AG09309 (cell line): ENCODE measurements around the gene PPTC7.
"Not testable (repeated sequence)": the region's sequence is repeated elsewhere in the genome, so short reads cannot be mapped to it uniquely, and the experiment has no call there.

ENCODE experiments used
- DNase-seq: peaks from one replicate; pipeline ENCODE4 v3.0.0-alpha.2; 2010; ENCODE audit warnings: low read depth
- H3K4me3 ChIP-seq: 2 replicates; pipeline ENCODE4 v1.5.1; 2011; ENCODE audit warnings: mild to moderate bottlenecking, low read depth, low read length, moderate library complexity; ENCODE audit not compliant: control insufficient read depth
- TF ChIP-seq, protein P1 (sequence below): IDR thresholded peaks from 2 replicates; pipeline ENCODE4 v1.5.1; 2011; ENCODE audit warnings: mild to moderate bottlenecking, low read depth, low read length, inconsistent platforms; ENCODE audit not compliant: insufficient read depth, control insufficient read depth; ENCODE audit errors: missing control alignments

PPTC7 gene

DNA sequence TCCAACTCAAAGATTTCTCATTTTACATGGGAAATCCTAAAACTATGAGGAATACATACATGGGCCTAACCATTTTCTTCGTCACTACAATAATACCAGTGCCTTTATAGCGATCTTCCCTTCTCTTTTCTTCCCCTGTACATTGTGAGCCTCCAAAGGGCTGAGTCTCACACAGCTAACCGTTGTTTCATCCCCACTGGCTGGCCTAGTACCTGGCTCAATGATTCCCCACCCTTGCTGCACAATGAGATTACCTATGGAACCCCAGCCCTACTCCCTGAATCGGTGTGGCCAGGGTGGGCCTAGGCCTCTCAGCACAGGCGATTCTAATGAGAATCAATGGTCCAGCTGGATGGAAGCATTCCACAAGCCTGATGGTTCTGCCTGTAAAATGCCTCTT is 16.1 kb downstream of the PPTC7 start:
- H3K4me3 ChIP-seq, result no peak overlapping the region
- TF ChIP-seq, protein P1, sequence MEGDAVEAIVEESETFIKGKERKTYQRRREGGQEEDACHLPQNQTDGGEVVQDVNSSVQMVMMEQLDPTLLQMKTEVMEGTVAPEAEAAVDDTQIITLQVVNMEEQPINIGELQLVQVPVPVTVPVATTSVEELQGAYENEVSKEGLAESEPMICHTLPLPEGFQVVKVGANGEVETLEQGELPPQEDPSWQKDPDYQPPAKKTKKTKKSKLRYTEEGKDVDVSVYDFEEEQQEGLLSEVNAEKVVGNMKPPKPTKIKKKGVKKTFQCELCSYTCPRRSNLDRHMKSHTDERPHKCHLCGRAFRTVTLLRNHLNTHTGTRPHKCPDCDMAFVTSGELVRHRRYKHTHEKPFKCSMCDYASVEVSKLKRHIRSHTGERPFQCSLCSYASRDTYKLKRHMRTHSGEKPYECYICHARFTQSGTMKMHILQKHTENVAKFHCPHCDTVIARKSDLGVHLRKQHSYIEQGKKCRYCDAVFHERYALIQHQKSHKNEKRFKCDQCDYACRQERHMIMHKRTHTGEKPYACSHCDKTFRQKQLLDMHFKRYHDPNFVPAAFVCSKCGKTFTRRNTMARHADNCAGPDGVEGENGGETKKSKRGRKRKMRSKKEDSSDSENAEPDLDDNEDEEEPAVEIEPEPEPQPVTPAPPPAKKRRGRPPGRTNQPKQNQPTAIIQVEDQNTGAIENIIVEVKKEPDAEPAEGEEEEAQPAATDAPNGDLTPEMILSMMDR, result no peak
- no peak for DNase-seq

DNA sequence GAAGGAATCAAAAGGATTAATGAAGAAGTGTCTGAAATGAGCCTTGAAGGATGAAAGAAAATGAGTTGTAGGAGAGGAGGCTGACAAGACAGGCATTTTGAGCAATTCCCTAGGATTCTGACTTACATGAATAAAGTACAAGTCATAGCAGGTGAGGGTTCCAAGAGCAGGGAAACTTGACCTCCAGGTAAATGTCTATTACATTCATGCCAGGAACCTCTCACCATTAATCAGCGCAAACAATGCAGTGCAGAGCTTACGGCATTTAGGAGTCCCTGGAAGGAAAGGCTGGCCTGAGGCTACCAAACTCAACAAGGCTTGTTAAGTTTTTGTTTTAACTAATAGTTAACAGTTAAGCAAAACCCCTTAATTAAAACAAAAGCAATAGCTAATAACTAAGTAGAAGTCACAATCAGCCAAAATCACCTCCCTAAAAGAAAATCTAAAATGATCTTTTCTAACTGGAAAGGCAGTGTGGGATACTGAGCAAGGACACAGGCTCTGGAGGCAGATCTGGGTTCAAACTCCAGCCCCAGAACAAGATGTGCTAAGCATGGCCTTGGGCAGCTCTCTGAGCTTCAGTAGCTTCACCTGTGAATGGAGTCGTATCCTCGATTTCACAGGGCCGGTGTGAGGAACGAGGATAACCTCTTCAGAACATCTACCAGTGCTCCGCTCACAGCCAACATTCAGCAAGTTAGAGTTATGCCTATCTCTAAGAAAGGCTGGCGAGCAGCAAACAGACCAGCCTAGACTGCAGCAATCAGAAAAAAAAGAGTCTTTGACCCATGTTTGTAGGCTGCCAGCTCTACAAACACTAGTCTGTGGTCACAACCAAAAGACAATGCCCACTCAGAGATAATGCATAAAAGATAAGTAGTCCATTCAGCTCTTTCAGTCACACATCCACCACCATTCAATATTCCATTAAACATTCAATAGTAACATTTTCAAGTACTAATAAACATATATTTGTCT is 16.9 kb downstream of the PPTC7 start:
- DNase-seq, result no peak
- H3K4me3 ChIP-seq, result no peak overlapping the region
- TF ChIP-seq, protein P1, result no peak

DNA sequence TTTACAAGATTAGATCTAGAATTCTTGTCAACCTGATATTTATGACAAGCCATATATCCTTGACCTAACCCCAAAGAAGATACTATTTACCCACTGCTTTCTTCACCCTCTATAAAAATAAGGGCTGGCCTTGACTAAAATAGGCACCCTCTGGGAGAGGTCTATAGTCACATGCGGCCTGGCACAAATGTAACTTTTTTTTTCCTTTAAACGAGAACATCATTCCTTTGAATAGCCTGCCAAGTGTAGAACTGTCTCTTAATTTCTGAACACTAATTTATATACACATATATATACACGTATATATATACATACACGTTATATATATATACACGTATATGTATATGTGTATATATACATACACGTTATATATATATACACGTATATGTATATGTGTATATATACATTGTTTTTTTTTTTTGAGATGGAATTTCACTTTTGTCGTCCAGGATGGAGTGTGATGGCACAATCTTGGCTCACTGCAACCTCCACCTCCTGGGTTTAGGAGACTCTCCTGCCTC is 18.6 kb downstream of the PPTC7 start:
- TF ChIP-seq, protein P1, result no peak
- no peak for DNase-seq
- no peak overlapping the region for H3K4me3 ChIP-seq

DNA sequence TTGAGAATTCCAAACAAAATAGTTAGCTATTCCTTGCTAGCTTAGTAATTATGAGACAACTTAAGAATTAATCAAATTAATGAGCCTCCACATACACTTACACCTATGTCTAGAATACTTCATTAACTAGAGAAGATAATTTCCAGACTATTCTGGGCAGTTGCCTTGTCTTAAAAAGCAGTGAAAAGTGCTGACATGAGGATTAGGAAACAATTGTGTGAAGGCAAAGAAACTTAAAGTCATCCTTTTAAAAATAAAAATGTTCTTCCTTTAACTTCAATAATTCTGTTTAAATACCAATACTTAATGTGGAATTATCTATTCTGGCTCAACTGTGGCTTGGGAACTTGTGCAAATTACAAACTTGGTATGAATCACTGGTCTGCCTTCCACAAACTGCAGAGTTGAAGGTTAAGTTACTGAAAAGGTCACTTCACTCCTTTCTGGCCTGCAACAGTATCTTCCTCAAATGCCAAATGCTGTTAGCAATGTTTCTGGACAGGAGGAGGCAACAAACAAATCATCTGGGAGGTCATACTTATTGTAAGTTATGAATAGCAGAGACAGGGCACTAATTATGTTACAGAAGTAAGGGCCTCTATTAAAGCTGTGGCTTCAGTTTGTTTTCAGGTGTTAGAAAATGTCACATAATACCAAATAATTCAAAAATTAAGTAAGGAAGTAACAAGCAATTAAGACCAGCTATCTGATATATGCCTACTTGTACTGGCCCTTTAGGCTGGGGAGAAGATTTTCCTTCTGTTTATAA is 19.2 kb downstream of the PPTC7 start:
- DNase-seq, result no peak
- TF ChIP-seq, protein P1, result no peak
- H3K4me3 ChIP-seq, result no peak overlapping the region

DNA sequence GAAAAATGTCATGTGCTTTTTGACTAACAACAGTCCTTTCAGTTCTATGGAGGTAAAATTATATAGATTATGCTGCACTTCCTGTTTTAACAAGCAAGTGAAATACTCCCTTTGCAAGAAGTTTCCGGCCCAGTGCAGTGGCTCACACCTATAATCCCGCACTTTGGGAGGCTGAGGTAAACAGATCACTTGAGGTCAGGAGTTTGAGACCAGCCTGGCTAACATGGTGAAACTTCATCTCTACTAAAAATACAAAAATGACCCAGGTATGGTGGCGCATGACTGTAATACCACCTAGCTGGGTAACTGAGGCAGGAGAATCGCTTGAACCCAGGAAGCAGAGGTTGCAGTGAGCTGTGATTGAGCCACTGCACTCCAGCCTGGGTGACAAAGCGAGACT is 20.7 kb downstream of the PPTC7 start:
- not testable (repeated sequence) for DNase-seq, H3K4me3 ChIP-seq

DNA sequence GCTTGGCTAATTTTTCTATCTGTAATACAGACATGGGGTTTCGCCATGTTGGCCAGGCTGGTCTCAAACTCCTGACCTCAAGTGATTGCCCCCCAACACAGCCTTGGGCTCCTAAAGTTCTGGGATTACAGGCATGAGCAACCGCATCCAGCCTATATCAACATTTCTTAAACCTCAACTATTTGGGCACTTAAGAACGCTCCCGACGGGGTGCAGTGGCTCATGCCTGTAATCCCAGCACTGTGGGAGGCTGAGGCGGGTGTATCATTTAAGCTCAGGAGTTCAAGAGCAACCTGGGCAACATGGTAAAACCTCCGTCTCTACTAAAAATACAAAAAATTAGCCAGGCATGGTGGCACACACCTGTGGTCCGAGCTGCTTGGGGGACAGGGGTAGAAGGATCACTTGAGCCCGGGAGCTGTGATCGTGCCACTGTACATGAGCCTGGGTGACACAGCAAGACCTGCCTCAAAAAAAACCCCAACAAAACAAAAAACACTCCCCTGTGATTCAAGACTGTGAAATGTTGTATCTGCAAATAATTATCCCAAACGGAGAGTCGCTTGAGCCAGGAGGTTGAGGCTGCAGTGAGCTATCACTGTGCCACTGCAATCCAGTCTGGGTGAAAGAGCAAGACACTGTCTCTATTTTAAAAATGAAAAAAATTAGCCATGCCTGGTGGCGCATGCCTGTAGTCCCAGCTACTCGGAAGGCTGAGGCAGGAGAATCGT is 21.5 kb downstream of the PPTC7 start:
- TF ChIP-seq, protein P1, result no peak
- no peak overlapping the region; the same call in 1 of the 2 replicates for H3K4me3 ChIP-seq
- DNase-seq, result no peak
